GM19238 (cell line): Measurements from ENCODE around the gene TMF1.
A peak's percentile ranks its signal among the peaks of the same experiment; 100 is the strongest.

Experiments used
- DNase-seq: peaks from one replicate; pipeline ENCODE4 v3.0.0; 2011; ENCODE audit warnings: low spot score; ENCODE audit not compliant: insufficient read length

TMF1 gene

GRCh38 chr3:69051756-69052471 lies at the start of gene TMF1:
Gene TMF1 (minus strand): TSS chr3:69052333. CDS start chr3:69052086, 247 bp downstream.
- peak; percentile 66 for DNase-seq

- DNase-seq, result no peak
Observed at GRCh38 chr3:69099576-69099975, 47.4 kb upstream of the TMF1 start.

- DNase-seq, result no peak
Observed at GRCh38 chr3:69097407-69098086, 45.4 kb upstream of the TMF1 start.

GRCh38 chr3:69096299-69096698 lies 44.2 kb upstream of the TMF1 start:
- DNase-seq, result no peak

GRCh38 chr3:69095636-69096035 lies 43.5 kb upstream of the TMF1 start:
- DNase-seq, result no peak

GRCh38 chr3:69094467-69095205 lies 42.5 kb upstream of the TMF1 start:
- no peak for DNase-seq

GRCh38 chr3:69092030-69092516 lies 39.9 kb upstream of the TMF1 start:
- no peak for DNase-seq

- DNase-seq, result no peak
Observed at GRCh38 chr3:69091389-69092029, 39.4 kb upstream of the TMF1 start.

- no peak for DNase-seq
Observed at GRCh38 chr3:69090021-69090420, 37.9 kb upstream of the TMF1 start.

- no peak for DNase-seq
Observed at GRCh38 chr3:69088063-69088462, 35.9 kb upstream of the TMF1 start.

GRCh38 chr3:69087030-69087791 lies 35.1 kb upstream of the TMF1 start:
- DNase-seq, result no peak

GRCh38 chr3:69085833-69086722 lies 33.9 kb upstream of the TMF1 start:
- DNase-seq, result no peak

- no peak for DNase-seq
Observed at GRCh38 chr3:69085168-69085832, 33.2 kb upstream of the TMF1 start.

GRCh38 chr3:69084326-69085167 lies 32.4 kb upstream of the TMF1 start, which contains the start of gene ARL6IP5:
Gene ARL6IP5 (plus strand): TSS chr3:69084937. CDS start chr3:69085048, 111 bp downstream.
- DNase-seq, result peak; percentile 47

- no peak for DNase-seq
Observed at GRCh38 chr3:69082805-69083204, 30.7 kb upstream of the TMF1 start.

- no peak for DNase-seq
Observed at GRCh38 chr3:69082361-69082760, 30.2 kb upstream of the TMF1 start.

GRCh38 chr3:69081583-69082262 lies 29.6 kb upstream of the TMF1 start:
- no peak for DNase-seq
